ENCODE data around the gene PTPRN2.

Gene PTPRN2

DNA sequence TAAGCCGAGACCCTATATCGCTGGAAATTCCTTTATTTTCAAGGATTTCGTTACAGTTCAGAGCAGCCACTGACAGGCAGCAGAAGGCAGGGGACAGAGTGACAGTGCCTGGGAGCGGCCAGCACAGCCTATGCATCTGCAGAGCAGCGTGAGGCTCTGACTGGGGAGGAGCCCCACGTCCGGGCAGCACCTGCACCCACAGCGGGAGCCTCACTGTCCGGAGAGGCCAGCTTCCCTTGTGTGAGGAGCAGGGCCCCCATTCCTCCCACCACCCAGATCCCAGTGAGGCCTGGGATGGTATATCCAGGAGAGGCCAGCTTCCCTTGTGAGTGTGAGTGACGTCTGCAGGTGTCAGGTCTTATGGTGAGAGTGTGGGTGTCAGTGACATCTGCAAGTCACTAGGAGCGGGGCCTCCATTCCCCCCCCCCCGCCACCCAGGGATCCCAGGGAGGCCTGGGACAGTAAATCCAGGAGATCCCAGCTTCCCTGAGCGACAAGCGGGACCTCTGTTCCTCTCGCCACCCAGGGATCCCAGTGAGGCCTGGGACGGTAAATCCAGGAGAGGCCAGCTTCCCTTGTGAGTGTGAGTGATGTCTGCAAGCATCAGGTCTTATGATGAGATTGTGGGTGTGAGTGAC lies 259.1 kb downstream of the PTPRN2 start:
- Histone ChIP-seq H3K36me3 (ENCODE audit: control insufficient read depth, insufficient read depth, low read length) (no peaks in the 10 kb centered on the region), H3K4me3 (ENCODE audit: low read length) (no peak overlapping the region), H3K27ac (ENCODE audit: low read depth, low read length) (no peak overlapping the region), H3K27me3 (ENCODE audit: control insufficient read depth, insufficient read depth, low read length) (no peaks in the 10 kb centered on the region), H3K9ac (ENCODE audit: low read length) (no peak overlapping the region), H3K4me1 (ENCODE audit: control insufficient read depth, insufficient read depth, low read length) (no peaks in the 10 kb centered on the region)

DNA sequence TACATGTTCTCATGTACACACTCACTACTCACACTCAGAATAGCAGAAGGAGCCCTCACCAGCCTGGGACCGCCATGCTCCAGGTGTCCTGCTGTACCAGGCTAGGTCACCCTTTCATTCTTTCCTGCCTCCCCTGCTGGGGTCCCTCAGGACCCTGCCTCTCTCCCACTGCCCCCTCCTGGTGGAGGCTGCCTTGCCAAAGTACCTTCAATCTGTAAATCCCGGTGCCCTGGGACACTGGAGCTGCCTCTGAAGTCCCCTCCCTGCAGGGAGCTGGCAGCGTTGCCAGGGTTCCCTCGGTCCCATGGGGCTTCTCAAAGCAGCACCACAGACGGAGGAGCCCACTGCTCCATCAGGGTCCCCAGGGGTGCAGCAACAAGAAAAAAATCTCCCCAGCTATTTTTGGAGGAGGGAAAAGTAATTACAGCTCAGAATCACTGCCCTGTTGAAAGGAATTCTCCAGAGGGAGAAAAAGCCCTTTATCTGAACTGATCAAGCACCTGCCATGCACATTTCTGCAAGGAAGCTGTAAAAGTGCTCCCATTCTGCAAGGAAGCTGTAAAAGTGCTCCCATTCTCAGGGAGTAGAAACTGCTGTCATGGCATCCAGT lies 259.9 kb downstream of the PTPRN2 start:
- Histone ChIP-seq H3K4me3 (ENCODE audit: low read length) (no peak overlapping the region), H3K27ac (ENCODE audit: low read depth, low read length) (no peak overlapping the region), H3K4me1 (ENCODE audit: control insufficient read depth, insufficient read depth, low read length) (no peaks in the 10 kb centered on the region), H3K36me3 (ENCODE audit: control insufficient read depth, insufficient read depth, low read length) (no peaks in the 10 kb centered on the region), H3K9ac (ENCODE audit: low read length) (no peak overlapping the region), H3K27me3 (ENCODE audit: control insufficient read depth, insufficient read depth, low read length) (no peaks in the 10 kb centered on the region)

DNA sequence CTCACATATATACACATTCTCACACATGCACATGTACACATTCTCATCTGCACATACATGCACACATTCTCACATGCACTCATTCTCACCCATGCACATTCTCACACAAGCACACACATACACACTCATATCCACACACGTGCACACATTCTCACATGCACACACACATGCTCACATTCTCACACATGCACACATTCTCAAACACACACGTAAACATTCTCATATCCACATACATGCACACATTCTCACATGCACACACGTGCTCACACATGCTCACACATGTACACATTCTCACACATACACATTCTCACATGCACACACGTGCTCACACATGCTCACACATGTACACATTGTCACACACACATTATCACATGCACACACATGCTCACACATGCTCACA lies 260.6 kb downstream of the PTPRN2 start:
- no peaks in the 10 kb centered on the region for H3K36me3 ChIP-seq (ENCODE audit: control insufficient read depth, insufficient read depth, low read length)
- H3K27me3 ChIP-seq (ENCODE audit: control insufficient read depth, insufficient read depth, low read length): no peaks in the 10 kb centered on the region
- H3K9ac ChIP-seq (ENCODE audit: low read length): no peak overlapping the region
- H3K4me3 ChIP-seq (ENCODE audit: low read length): no peak overlapping the region
- no peak overlapping the region for H3K27ac ChIP-seq (ENCODE audit: low read depth, low read length)
- H3K4me1 ChIP-seq (ENCODE audit: control insufficient read depth, insufficient read depth, low read length): no peaks in the 10 kb centered on the region

DNA sequence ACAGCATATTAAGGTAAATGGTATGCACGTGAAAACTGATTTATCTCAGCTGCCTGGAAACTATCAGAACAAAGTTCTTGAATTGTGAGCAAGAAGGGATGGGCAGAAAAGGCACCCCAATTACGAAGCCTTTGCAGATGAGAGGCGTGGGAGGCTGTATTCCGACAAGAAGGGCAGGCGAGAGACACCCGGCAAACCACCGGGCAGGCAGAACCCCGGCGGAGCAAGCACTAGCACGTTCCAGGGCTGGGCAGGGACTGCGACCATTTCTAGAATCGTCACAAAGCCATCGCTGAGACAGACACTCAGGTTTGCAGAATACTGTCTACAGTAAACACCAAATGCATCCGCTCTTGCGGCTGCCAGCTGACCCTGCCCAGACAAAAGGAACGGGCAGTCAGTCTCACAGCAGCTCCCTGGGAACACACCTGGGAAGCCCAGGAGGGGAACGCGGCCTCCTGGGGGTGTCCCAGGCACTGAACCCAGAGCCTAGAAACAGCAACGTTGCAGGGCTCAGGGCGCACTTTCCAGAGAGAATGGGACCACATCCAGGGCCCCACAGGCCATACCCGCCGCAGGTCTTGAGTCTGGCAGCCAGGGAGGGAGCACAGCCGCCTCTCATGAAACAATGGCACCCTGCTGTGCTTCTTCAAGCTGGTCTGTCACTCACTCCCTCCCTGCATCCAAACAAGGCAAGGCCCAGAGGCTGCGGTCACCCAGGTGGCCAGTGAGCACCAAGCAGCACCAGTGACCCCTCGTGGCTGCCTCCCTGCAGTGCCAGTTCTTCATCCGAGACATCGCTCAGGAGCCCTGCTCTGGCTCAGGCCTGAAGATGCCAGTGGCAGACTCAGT lies 261.9 kb downstream of the PTPRN2 start:
- Histone ChIP-seq H3K36me3 (ENCODE audit: control insufficient read depth, insufficient read depth, low read length) (no peaks in the 10 kb centered on the region), H3K4me1 (ENCODE audit: control insufficient read depth, insufficient read depth, low read length) (no peaks in the 10 kb centered on the region), H3K4me3 (ENCODE audit: low read length) (no peak overlapping the region), H3K9ac (ENCODE audit: low read length) (no peak overlapping the region), H3K27me3 (ENCODE audit: control insufficient read depth, insufficient read depth, low read length) (no peaks in the 10 kb centered on the region), H3K27ac (ENCODE audit: low read depth, low read length) (no peak overlapping the region)

- no peaks in the 10 kb centered on the region for H3K36me3 ChIP-seq (ENCODE audit: control insufficient read depth, insufficient read depth, low read length)
- H3K4me3 ChIP-seq (ENCODE audit: low read length): no peak overlapping the region
- H3K4me1 ChIP-seq (ENCODE audit: control insufficient read depth, insufficient read depth, low read length): no peaks in the 10 kb centered on the region
- H3K27ac ChIP-seq (ENCODE audit: low read depth, low read length): no peak overlapping the region
- no peaks in the 10 kb centered on the region for H3K27me3 ChIP-seq (ENCODE audit: control insufficient read depth, insufficient read depth, low read length)
- no peak overlapping the region for H3K9ac ChIP-seq (ENCODE audit: low read length)
Observed at GRCh38 chr7:158324397-158325360, 262.9 kb downstream of the PTPRN2 start.

DNA sequence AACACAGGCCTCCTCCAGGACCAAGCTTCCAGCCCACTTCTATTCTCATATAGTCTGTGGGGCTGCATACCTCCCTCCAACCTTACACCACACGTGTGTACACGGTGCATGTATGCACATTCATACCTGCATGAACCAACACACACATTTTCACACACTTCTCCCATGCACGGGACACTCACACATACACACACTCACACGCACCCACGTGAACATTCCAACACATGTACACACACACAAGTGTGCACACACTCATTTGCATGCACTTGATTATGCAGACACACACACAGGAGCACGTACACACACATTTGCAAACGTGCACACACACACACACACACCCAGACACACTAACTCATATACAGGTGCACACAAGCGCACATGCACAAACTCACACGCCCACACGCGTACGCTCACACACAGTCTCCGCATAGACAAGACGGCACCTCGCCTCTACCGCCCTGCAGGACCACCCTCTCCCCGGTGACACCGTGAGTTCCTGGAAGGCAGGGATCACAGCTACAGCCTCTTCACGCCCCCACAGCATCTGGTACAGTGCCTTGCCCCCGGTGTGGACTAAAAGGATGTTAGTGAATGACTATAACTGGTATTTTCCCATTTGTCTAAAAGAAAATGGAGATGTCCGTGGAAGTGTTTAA lies 263.8 kb downstream of the PTPRN2 start:
- Histone ChIP-seq H3K27ac (ENCODE audit: low read depth, low read length) (no peak overlapping the region), H3K4me3 (ENCODE audit: low read length) (no peak overlapping the region), H3K4me1 (ENCODE audit: control insufficient read depth, insufficient read depth, low read length) (no peaks in the 10 kb centered on the region), H3K36me3 (ENCODE audit: control insufficient read depth, insufficient read depth, low read length) (no peaks in the 10 kb centered on the region), H3K9ac (ENCODE audit: low read length) (no peak overlapping the region), H3K27me3 (ENCODE audit: control insufficient read depth, insufficient read depth, low read length) (no peaks in the 10 kb centered on the region)

- H3K4me3 ChIP-seq (ENCODE audit: low read length): no peak overlapping the region
- no peak overlapping the region for H3K27ac ChIP-seq (ENCODE audit: low read depth, low read length)
- H3K4me1 ChIP-seq (ENCODE audit: control insufficient read depth, insufficient read depth, low read length): no peaks in the 10 kb centered on the region
- no peaks in the 10 kb centered on the region for H3K36me3 ChIP-seq (ENCODE audit: control insufficient read depth, insufficient read depth, low read length)
- H3K9ac ChIP-seq (ENCODE audit: low read length): no peak overlapping the region
- no peaks in the 10 kb centered on the region for H3K27me3 ChIP-seq (ENCODE audit: control insufficient read depth, insufficient read depth, low read length)
Observed at GRCh38 chr7:158322616-158323530, 264.8 kb downstream of the PTPRN2 start.

DNA sequence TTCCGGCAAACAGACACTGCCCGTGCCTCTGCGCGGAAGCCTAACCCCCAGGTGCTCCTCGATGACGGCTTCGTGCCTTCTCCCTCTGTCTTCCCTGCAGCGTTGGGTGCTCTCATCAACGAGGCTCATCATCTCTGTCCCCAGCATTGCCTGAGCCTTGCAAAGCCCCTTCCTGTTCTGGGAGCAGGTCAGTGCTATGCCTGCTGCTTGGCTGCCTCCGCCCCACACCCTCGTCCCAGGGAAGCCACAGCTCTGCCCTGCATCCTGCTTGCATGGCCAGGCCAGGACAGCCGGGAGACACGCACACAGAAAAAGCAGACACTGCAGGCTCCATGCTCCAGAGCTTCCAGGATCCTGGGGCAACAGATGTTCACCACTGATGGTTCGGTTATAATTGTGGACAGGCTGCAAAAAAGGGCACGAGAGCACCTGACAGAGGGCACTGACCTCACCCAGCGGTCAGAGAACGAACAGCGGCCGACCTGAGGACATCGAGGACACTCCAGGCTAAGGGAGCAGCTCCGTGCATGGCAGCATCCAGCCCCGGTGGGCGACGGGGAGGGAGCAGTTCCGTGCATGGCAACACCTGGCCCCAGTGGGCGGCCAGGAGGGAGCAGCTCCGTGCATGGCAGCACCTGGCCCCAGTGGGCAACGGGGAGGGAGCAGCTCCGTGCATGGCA lies 265.5 kb downstream of the PTPRN2 start:
- Histone ChIP-seq H3K27me3 (ENCODE audit: control insufficient read depth, insufficient read depth, low read length) (no peaks in the 10 kb centered on the region), H3K4me3 (ENCODE audit: low read length) (no peak overlapping the region), H3K36me3 (ENCODE audit: control insufficient read depth, insufficient read depth, low read length) (no peaks in the 10 kb centered on the region), H3K4me1 (ENCODE audit: control insufficient read depth, insufficient read depth, low read length) (no peaks in the 10 kb centered on the region), H3K9ac (ENCODE audit: low read length) (no peak overlapping the region), H3K27ac (ENCODE audit: low read depth, low read length) (no peak overlapping the region)

DNA sequence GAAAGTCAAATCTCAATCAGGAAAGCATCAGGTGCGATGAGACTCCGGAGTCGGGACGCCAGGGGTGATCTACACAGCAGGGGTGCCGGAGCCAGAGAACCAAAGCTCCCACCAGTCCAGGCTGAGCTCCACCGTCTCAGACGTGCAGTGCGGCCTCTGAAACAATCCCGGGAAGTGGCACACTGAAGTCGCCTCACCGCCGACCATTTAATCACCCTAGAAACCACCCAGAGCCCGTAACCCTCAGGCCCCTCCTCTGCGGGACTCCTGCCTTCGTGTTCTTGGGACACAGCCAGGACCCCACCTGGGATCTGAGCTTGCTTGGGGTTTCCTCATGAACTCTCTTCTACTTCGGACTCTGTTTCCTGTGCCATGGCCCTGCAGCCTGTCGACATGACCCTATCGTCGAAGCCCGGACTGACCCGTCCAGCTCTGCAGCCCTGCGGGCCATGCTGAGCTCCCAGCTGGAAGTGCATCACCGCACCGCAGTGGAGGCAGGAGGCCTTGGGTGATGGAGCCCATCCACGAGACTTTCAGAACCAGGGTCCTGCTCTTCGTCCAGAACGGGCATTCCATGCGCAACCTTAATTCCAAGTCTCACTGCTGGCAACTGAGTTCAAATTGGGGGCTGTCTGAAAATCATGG lies 266.4 kb downstream of the PTPRN2 start:
- no peak overlapping the region for H3K4me3 ChIP-seq (ENCODE audit: low read length)
- no peaks in the 10 kb centered on the region for H3K36me3 ChIP-seq (ENCODE audit: control insufficient read depth, insufficient read depth, low read length)
- no peaks in the 10 kb centered on the region for H3K4me1 ChIP-seq (ENCODE audit: control insufficient read depth, insufficient read depth, low read length)
- no peak overlapping the region for H3K27ac ChIP-seq (ENCODE audit: low read depth, low read length)
- H3K27me3 ChIP-seq (ENCODE audit: control insufficient read depth, insufficient read depth, low read length): no peaks in the 10 kb centered on the region
- no peak overlapping the region for H3K9ac ChIP-seq (ENCODE audit: low read length)

- Histone ChIP-seq H3K27me3 (ENCODE audit: control insufficient read depth, insufficient read depth, low read length) (no peaks in the 10 kb centered on the region), H3K9ac (ENCODE audit: low read length) (no peak overlapping the region), H3K4me3 (ENCODE audit: low read length) (no peak overlapping the region), H3K4me1 (ENCODE audit: control insufficient read depth, insufficient read depth, low read length) (no peaks in the 10 kb centered on the region), H3K36me3 (ENCODE audit: control insufficient read depth, insufficient read depth, low read length) (no peaks in the 10 kb centered on the region), H3K27ac (ENCODE audit: low read depth, low read length) (no peak overlapping the region)
Observed at GRCh38 chr7:158320328-158320727, 267.3 kb downstream of the PTPRN2 start.
